NCI-H510A (cell line): ENCODE results near the gene TBC1D3B.
"Not testable (repeated sequence)": the region's sequence is repeated elsewhere in the genome, so short reads cannot be mapped to it uniquely, and the experiment has no call there.

Experiments
- DNase-seq: peaks from one replicate; lab custom pipeline; 2025; lab: John Stamatoyannopoulos, UW

The TBC1D3B gene

GRCh38 chr17:36128411-36128978 is 47.9 kb downstream of the TBC1D3B start:
- no peak for DNase-seq

- no peak for DNase-seq
Observed at GRCh38 chr17:36127911-36128310, 48.5 kb downstream of the TBC1D3B start.

- DNase-seq, result no peak
Observed at GRCh38 chr17:36127199-36127893, 49.1 kb downstream of the TBC1D3B start.

- DNase-seq, result no peak
Observed at GRCh38 chr17:36124879-36125824, 51.3 kb downstream of the TBC1D3B start.

- DNase-seq, result no peak
Observed at GRCh38 chr17:36123431-36123830, 53.0 kb downstream of the TBC1D3B start.

GRCh38 chr17:36121099-36121498 is 55.3 kb downstream of the TBC1D3B start:
- DNase-seq, result not testable (repeated sequence)

- no peak for DNase-seq
Observed at GRCh38 chr17:36120221-36120620, 56.2 kb downstream of the TBC1D3B start.

GRCh38 chr17:36118477-36119353 is 57.7 kb downstream of the TBC1D3B start:
- DNase-seq, result no peak

GRCh38 chr17:36117505-36118382 is 58.7 kb downstream of the TBC1D3B start:
- no peak for DNase-seq
